GM03348 (cell line): ENCODE measurements around the gene UQCC5.

Experiments
- DNase-seq: peaks from one replicate; pipeline ENCODE4 v3.0.0; 2012; ENCODE audit warnings: low spot score

UQCC5 gene

GRCh38 chr3:52504977-52505376 is 31.4 kb upstream of the UQCC5 start:
- DNase-seq, result no peak

GRCh38 chr3:52506266-52506966 is 30.0 kb upstream of the UQCC5 start:
- no peak for DNase-seq

- no peak for DNase-seq
Observed at GRCh38 chr3:52507359-52507758, 29.0 kb upstream of the UQCC5 start.

- DNase-seq, result no peak
Observed at GRCh38 chr3:52509753-52510328, 26.6 kb upstream of the UQCC5 start.

- no peak for DNase-seq
Observed at GRCh38 chr3:52511509-52511908, 24.9 kb upstream of the UQCC5 start.

- DNase-seq, result no peak
Observed at GRCh38 chr3:52512105-52512504, 24.3 kb upstream of the UQCC5 start.

GRCh38 chr3:52512727-52513126 is 23.7 kb upstream of the UQCC5 start:
- DNase-seq, result no peak

- no peak for DNase-seq
Observed at GRCh38 chr3:52513281-52513680, 23.1 kb upstream of the UQCC5 start.

GRCh38 chr3:52514576-52514975 is 21.8 kb upstream of the UQCC5 start:
- DNase-seq, result no peak

GRCh38 chr3:52515192-52515591 is 21.2 kb upstream of the UQCC5 start:
- no peak for DNase-seq

GRCh38 chr3:52516509-52517195 is 19.8 kb upstream of the UQCC5 start:
- no peak for DNase-seq

- DNase-seq, result no peak
Observed at GRCh38 chr3:52517796-52518722, 18.3 kb upstream of the UQCC5 start.

GRCh38 chr3:52518723-52519444 is 17.5 kb upstream of the UQCC5 start:
- peak; percentile 60 for DNase-seq

- DNase-seq, result no peak
Observed at GRCh38 chr3:52519445-52520140, 16.8 kb upstream of the UQCC5 start.

GRCh38 chr3:52520141-52520667 is 16.2 kb upstream of the UQCC5 start:
- DNase-seq, result no peak

- no peak for DNase-seq
Observed at GRCh38 chr3:52520716-52521487, 15.5 kb upstream of the UQCC5 start.

- no peak for DNase-seq
Observed at GRCh38 chr3:52521488-52521824, 14.9 kb upstream of the UQCC5 start.

- no peak for DNase-seq
Observed at GRCh38 chr3:52521881-52522650, 14.3 kb upstream of the UQCC5 start.

GRCh38 chr3:52522651-52523251 is 13.7 kb upstream of the UQCC5 start:
- no peak for DNase-seq
